ENCODE results near the gene TSPEAR.

The TSPEAR gene

GRCh38 chr21:44740742-44741141, 29.4 kb upstream of the TSPEAR start:
- DNase-seq (ENCODE audit: low read depth in 3 of 3) = no peak

DNA sequence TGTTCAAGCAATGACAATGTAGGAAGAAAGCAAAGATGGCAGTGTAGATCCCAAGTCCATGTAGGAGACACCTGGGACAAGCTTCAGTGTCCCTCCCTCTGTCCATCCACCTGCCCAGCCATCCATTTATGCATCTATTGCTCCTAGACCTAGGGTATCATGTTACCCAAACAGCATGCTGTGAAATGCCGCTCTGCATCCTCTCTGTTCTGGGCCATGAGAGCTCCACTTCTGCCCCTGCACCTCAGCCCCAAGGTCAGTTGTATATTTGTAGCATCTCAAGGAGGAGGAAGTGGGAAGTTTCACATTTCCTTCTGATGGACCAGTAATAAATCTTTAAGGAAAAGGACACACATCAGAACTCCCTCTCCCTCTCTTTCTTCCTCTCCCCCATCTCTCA, 27.9 kb upstream of the TSPEAR start:
- no peak for DNase-seq (ENCODE audit: low read depth in 3 of 3)

- no peak for DNase-seq (ENCODE audit: low read depth in 3 of 3)
Observed at GRCh38 chr21:44738621-44739020, 27.2 kb upstream of the TSPEAR start.

DNA sequence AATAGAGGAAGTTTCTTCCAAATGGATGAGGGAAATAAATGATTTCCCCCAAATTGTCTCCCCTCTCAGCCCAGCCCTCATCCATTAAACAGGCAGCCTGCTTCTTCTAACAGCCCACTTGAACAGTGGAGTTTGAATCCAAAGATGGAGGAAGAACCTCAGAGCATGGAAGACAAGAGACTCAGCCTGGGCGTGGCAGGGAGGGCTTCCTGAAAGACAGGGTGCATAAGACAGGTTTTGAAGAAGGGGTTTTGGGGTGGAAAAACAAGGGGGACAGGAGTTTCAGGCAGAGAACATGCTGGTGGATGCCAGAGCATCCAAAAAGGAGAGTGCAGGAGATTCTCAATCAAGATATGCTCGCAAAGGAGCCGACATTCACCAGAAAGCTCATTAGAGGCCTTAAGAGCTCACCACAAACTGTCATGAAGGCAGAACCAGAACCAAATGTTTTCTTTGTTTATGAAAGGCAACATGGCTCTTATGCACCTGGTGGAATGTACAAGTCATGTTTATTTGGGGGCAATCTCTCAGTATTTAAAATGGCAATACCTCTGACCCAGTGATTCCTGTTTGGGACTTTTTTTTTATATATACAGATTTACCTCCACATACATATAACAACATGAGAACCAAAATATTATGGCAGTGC, 26.5 kb upstream of the TSPEAR start:
- no peak for DNase-seq (ENCODE audit: low read depth in 3 of 3)

DNA sequence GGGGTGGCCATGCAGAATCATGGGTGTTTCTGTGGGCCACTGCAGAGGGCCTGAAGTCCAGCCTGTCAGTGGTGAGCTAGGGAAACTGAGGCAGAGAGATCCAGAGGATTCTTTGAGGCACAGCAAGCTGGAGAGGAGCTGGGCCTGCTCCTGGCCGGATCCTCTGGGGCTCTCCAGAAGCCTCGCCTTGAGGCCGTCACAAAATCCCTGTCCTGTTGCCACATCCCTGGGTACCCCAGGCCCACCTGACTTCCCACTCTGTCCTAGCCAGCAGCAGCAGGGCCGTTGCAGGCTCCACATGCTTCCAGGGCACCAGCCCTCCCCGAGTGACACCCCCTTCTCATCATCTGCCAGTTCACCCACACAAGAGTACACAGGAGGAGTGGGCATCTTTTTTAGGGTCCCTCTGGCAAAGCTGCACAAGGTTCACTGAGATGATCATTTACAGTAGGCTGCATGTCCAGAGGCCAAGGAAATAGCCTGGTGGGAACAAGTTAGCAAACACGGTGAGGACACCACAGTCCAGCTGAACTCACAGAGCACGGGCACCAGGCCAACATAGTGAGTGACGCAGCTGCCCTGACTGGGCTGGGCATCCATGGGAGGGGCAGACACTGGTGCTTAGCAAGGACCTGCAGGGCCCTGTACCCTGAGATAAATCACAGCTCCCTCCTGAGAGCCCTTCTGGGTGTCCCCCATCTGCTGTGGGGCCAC, 25.1 kb upstream of the TSPEAR start:
- DNase-seq (ENCODE audit: low read depth in 3 of 3) = no peak

DNA sequence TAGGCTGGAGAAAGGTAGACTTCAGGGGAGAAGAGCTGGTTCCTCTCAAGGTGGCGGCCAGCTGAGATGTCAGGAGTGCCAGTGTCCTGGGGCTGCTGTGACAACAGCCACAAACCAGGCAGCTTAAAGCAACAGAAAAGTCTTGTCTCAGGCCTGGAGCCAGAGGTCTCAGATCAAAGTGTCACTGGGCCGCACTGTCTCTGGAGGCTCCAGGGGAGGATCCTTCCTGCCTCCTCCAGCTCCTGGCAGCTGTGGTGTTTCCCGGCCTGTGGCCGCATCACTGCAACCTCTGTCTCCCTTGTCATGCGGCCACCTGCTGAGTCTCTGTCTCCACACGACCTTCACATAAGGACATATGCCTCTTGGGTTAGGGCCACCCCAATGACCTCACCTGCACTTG, 24.4 kb upstream of the TSPEAR start:
- no peak for DNase-seq (ENCODE audit: low read depth in 3 of 3)

DNA sequence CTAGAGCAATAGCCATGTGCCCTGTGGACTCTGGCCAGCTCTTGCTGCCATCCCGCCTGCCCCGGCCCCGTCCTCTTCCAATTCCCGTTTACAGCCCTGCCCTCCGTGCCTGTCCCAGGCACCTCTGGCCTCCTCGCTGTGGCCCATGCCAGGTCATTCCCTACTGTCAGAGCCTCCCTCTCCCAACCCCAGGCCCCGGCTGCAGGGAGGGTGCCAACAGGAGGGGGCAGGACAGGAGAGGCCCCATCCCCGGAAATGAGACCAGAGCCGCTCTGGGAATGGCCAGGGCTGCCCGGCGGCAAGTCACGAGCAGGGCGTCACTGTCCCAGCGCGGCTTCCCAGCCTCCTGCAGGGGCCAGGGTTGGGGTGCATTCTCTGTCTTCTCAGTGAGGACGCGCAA, 23.5 kb upstream of the TSPEAR start:
- DNase-seq (ENCODE audit: low read depth in 3 of 3) = no peak

GRCh38 chr21:44734026-44734745, 22.8 kb upstream of the TSPEAR start:
- DNase-seq (ENCODE audit: low read depth in 3 of 3) = no peak

GRCh38 chr21:44732956-44733355, 21.6 kb upstream of the TSPEAR start:
- DNase-seq (ENCODE audit: low read depth in 3 of 3) = no peak

DNA sequence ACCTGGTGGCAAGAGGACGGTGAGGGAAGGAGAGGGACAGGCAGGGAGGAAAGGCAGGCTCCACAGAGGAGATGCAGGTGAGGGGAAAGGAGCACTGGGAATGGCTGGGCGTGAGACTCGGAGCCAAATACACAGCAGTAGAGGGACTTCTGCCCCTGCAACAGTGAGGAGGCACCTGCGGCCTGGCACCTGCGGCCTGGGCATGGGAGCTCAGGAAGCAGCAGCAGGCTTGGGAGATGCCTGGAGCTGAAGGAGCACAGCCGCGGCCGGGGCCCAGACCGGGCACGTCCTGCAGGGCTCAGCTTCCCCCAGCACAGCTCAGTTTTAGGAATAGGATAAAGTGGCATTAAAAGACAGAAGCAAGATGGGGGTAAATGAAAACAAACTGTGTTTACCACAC, 20.9 kb upstream of the TSPEAR start:
- DNase-seq (ENCODE audit: low read depth in 3 of 3) = no peak

GRCh38 chr21:44730951-44731579, 19.7 kb upstream of the TSPEAR start:
- no peak for DNase-seq (ENCODE audit: low read depth in 3 of 3)

DNA sequence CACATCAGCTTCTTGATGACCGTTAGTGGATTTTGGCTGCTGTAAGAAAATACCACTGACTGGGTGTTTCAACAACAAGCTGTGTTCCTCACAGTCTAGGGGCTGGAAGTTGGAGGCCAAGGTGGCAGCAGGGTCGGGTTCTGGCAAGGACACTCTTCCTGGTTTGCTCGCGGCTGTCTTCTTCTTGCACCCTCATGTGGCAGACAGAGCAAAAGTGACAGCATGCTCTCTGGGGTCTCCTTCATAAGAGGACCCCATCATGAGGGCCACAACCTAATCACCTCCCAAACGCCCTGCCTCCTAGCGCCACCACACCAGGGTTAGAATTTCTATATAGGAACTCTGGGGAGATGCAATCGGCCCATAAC, 18.6 kb upstream of the TSPEAR start:
- no peak for DNase-seq (ENCODE audit: low read depth in 3 of 3)

DNA sequence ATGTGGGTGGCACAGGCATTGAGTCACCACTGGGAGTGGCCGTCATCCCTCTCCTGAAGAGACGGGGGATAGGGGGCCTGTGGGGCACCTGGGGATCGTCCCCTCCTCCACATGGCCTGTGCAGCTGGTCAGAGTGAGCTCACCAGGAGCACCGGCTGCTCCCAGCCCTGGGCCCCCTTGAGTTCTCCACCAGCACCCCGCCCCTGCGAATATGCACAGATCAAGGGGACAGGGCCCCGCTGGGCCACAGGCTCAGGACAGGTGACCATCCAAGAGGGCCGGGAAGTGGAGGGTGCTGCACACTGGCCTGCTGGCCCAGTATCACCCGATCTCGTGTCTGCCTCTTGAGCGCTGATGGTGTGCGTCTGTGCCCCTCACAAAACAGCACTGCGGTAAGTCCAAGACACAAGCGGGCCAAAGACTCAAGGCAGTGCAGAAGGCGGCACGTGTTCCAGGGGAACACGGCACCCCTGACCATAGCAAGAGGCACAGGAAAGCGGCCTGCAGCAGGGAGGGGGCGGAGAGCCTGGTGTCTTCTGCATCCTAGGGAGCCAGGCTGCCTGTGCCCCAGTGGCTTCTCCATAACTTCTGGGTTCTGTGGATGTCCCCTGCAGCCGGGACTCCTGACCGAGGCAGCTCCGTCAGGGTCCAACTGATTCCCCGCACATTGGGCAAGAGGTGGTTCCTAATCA, 18.1 kb upstream of the TSPEAR start:
- no peak for DNase-seq (ENCODE audit: low read depth in 3 of 3)

DNA sequence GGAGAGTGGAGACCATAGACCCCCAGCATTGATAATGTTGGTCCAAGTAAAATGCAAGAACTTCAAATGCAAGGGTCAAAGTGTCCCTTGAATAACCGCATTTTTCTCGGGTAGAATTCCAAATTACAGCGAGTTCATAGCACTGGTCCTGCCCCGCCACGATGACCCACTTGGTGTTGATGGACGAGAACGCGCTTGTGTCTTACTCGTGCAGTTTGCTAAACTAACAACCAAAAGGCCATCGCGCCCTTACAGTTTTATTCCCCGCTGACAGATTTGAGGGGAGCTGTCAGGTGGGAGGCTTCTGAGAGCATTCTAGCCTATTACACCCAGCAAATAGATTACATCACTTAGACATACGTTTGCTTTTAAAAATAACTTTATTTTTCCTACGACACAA, 17.3 kb upstream of the TSPEAR start:
- no peak for DNase-seq (ENCODE audit: low read depth in 3 of 3)

- no peak for DNase-seq (ENCODE audit: low read depth in 3 of 3)
Observed at GRCh38 chr21:44727757-44728156, 16.4 kb upstream of the TSPEAR start.

DNA sequence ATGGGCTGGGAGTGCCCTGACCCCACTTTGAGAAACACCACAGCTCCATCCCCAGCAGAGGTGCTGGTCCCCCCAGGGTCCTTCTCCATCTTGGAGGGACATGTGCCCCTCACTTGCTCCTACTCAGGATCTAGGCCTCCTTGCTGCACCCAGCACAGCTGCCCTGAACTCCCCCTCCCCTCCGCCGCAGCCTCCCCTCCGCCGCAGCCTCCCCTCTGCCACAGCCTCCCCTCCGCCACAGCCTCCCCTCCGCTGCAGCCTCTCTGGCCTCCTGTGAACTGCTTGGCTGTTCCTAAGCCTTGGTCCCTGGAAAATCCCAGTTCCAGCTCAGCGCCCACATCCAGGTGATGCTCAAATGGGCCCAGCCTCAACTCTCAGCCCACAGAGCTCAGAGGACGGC, 15.9 kb upstream of the TSPEAR start:
- no peak for DNase-seq (ENCODE audit: low read depth in 3 of 3)

- DNase-seq (ENCODE audit: low read depth in 3 of 3) = no peak
Observed at GRCh38 chr21:44726826-44727225, 15.5 kb upstream of the TSPEAR start.

DNA sequence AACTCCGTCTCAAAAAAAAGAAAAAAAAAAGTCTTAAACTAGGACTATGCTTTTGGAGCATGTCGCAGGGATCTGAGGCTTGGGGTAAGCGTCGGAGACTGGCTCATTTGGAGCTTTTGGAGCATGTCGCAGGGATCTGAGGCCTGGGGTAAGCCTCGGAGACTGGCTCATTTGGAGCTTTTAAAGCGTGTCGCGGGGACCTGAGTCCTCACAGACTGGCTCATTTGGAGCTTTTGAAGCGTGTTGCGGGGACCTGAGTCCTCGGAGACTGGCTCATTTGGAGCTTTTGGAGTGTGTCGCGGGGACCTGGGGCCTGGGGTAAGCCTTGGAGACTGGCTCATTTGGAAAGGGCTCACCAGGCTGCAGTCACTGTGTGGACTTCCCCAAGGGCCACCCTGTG, 13.6 kb upstream of the TSPEAR start:
- DNase-seq (ENCODE audit: low read depth in 3 of 3) = no peak

DNA sequence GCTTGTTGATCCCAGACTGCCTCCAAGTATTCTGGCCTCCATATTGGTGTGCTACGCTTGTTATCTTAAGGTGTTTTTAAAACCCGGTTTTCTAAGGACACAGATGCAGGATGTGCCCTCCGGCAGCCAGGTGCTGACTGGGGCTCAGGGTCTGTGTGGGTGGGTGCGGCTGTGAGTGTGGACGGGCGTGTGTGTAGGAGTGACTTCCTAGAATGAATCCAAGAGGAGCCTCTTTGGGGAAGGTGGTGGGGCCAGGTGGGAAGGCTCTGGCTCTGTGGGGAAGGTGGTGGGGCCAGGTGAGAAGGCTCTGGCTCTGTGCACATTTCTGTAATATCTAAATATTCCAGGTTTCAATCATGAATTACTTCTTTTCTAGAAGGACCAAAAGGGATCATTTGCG, 12.8 kb upstream of the TSPEAR start:
- DNase-seq (ENCODE audit: low read depth in 3 of 3) = no peak

DNA sequence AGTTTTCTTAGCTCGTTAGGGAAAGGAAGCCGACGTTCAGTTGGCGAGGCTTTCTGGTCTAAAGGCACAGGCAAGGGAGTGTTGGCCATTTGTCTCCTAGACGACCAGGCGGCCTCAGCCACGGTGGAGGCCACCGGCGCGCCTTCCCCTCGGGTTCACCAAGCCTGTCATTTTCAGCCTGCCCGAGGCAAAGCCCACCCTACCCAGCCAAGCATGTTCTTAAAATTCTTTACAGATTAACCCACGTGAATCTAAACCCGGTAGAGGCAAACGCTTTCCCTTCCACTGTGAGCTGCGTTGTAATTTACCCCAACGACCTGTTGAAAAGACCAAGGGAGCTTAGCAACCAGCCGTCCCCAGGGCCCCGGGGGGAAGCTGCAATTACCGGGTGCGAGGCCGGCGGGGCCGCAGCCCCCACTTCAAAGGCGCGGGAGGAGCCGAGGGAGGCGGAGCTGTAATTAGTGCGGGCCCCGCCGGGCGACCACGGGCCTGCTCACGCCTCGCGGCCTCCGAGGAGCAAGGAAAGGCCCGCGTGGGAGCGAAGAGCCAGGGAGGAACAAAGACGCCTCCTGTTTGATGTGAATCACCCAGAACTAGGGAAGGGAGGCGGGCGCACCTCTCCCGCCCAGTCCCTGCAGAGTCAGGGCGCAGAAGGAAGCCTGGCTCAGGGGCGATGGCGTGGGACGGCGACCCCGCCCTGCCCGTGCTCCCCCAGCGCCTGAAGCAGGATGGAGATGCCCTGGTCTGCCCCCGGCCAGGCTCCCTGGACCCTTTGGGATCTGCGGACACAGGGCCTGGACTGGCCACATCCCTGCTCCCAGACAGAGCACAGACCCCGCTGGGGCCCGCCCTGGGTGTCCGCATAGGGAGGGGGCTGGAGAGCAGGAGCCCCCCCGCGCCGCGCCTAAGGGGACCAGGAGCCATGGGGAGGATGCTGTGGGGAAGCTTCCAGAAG, 12.1 kb upstream of the TSPEAR start:
- DNase-seq (ENCODE audit: low read depth in 3 of 3) = no peak

GRCh38 chr21:44722731-44723130, 11.4 kb upstream of the TSPEAR start:
- DNase-seq (ENCODE audit: low read depth in 3 of 3) = no peak
